DND-41 (cell line): ENCODE data around the gene MYPN.

Source experiments
- EZH2 ChIP-seq: IDR thresholded peaks from 3 replicates; pipeline ENCODE4 v1.6.1; 2012; ENCODE audit warnings: borderline replicate concordance, low read depth, mild to moderate bottlenecking, moderate library complexity, low read length, inconsistent platforms; ENCODE audit not compliant: severe bottlenecking
- TF ChIP-seq, protein P1 (sequence below): IDR thresholded peaks from 2 replicates; pipeline ENCODE4 v1.5.1; 2012; ENCODE audit warnings: borderline replicate concordance, low read length, moderate library complexity, mild to moderate bottlenecking; ENCODE audit not compliant: poor library complexity, severe bottlenecking; ENCODE audit errors: extremely low read depth

DNA sequence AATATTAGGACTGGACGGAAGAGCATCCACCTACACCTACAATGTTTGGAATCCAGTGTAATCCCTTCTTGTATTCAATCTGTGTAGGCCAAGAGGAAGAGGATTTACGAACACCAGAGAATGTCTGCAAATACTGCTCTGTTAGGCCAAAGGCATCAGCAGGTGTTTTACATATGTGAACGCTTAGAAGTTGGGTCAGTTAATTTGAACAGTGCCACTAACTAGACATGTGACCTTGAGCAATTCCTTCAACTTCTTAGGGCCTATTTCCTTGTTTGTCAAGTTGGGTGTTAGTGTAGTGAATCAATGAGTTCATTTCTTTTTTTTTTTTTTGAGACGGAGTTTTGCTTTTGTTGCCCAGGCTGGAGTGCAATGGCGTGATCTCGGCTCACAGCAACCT, 35.4 kb downstream of the MYPN start:
- TF ChIP-seq, protein P1, sequence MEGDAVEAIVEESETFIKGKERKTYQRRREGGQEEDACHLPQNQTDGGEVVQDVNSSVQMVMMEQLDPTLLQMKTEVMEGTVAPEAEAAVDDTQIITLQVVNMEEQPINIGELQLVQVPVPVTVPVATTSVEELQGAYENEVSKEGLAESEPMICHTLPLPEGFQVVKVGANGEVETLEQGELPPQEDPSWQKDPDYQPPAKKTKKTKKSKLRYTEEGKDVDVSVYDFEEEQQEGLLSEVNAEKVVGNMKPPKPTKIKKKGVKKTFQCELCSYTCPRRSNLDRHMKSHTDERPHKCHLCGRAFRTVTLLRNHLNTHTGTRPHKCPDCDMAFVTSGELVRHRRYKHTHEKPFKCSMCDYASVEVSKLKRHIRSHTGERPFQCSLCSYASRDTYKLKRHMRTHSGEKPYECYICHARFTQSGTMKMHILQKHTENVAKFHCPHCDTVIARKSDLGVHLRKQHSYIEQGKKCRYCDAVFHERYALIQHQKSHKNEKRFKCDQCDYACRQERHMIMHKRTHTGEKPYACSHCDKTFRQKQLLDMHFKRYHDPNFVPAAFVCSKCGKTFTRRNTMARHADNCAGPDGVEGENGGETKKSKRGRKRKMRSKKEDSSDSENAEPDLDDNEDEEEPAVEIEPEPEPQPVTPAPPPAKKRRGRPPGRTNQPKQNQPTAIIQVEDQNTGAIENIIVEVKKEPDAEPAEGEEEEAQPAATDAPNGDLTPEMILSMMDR: no peak
- TF ChIP-seq EZH2: no peak
